GM12873 (cell line): ENCODE results near the gene NPBWR2.

Source experiments
- CTCF ChIP-seq: IDR thresholded peaks from 2 replicates; pipeline ENCODE4 v1.5.1; 2012; ENCODE audit warnings: low read depth, mild to moderate bottlenecking, moderate library complexity, low read length, control low read depth; ENCODE audit not compliant: insufficient read depth; ENCODE audit errors: missing control alignments

The NPBWR2 gene

GRCh38 chr20:64095455-64095854 lies 11.9 kb downstream of the NPBWR2 start:
- no peak for TF ChIP-seq CTCF

GRCh38 chr20:64093013-64093503 lies 14.3 kb downstream of the NPBWR2 start:
- TF ChIP-seq CTCF, result no peak

- no peak for TF ChIP-seq CTCF
These were observed 14.9 kb downstream of the NPBWR2 start for GRCh38 chr20:64092258-64093012.

- no peak for TF ChIP-seq CTCF
These were observed 15.6 kb downstream of the NPBWR2 start for GRCh38 chr20:64091770-64092169.

GRCh38 chr20:64091340-64091739 lies 16.0 kb downstream of the NPBWR2 start:
- no peak for TF ChIP-seq CTCF

GRCh38 chr20:64090165-64090564 lies 17.2 kb downstream of the NPBWR2 start:
- TF ChIP-seq CTCF, result no peak

GRCh38 chr20:64086801-64087200 lies 20.6 kb downstream of the NPBWR2 start:
- no peak for TF ChIP-seq CTCF
